H1 (cell line): ENCODE results near the gene COL8A1. TPM values are rescaled to one million over a fixed set of nuclear protein-coding genes. Genes with fewer than 3 reads are reported as not detected.

Experiments
- CTCF ChIA-PET: fragments of 300-600 bp; sonication (Branson Sonifier 250); formaldehyde crosslinking; loops from one replicate; lab custom pipeline; 2021; ENCODE audit not compliant: partially characterized antibody; lab: Charles Lee
- POLR2A ChIA-PET: fragments of 300-600 bp; sonication (Branson Sonifier 250); formaldehyde crosslinking; loops from one replicate; lab custom pipeline; 2021; ENCODE audit warnings: inconsistent platforms; ENCODE audit not compliant: partially characterized antibody; lab: Charles Lee
- DNase-seq, 2 experiments: peaks; one replicate each; pipeline versions ENCODE4 v3.0.0 to v3.0.0-alpha.2; 2010 to 2022; ENCODE audit warnings: low spot score in 2 of 2, low read depth in 1 of 2, mixed read lengths in 1 of 2
- FAIRE-seq: peaks from 2 replicates; lab custom pipeline; 2011; peaks lifted over from hg19 to GRCh38; lab: Jason Lieb, UNC
- H2AFZ ChIP-seq: 2 replicates; pipeline ENCODE4 v1.8.1; 2012; ENCODE audit warnings: low read length, inconsistent platforms
- H2AK5ac ChIP-seq: 2 replicates; pipeline ENCODE4 v1.6.1; 2013; ENCODE audit warnings: low read depth, low read length
- H2BK120ac ChIP-seq: replicated peaks from 2 replicates; pipeline ENCODE3; 2013; ENCODE audit warnings: low read depth, low read length, inconsistent platforms
- H2BK12ac ChIP-seq: 2 replicates; pipeline ENCODE4 v1.6.1; 2013; ENCODE audit warnings: low read depth, low read length
- H2BK15ac ChIP-seq: 2 replicates; pipeline ENCODE4 v1.6.1; 2013; ENCODE audit warnings: low read length
- H2BK20ac ChIP-seq: 2 replicates; pipeline ENCODE4 v1.6.1; 2013; ENCODE audit warnings: low read length
- H2BK5ac ChIP-seq: 2 replicates; pipeline ENCODE4 v1.6.1; 2013; ENCODE audit warnings: low read depth, low read length
- H3K14ac ChIP-seq: 2 replicates; pipeline ENCODE4 v1.6.1; 2013; ENCODE audit warnings: inconsistent platforms; ENCODE audit not compliant: insufficient read length
- H3K18ac ChIP-seq: 2 replicates; pipeline ENCODE4 v1.6.1; 2013; ENCODE audit warnings: low read length; ENCODE audit errors: extremely low read depth
- H3K23ac ChIP-seq: 2 replicates; pipeline ENCODE4 v1.6.1; 2013; ENCODE audit warnings: inconsistent platforms; ENCODE audit not compliant: insufficient read length
- H3K23me2 ChIP-seq: 2 replicates; pipeline ENCODE4 v1.6.1; 2013; ENCODE audit warnings: low read depth, low read length
- H3K27ac ChIP-seq: 2 replicates; pipeline ENCODE4 v1.6.1; 2011; ENCODE audit warnings: low read depth, low read length, inconsistent platforms
- H3K27me3 ChIP-seq, 4 experiments: replicated peaks in 1 of 4; 1 replicate in 1 of 4; 2 replicates in 3 of 4; pipeline versions ENCODE4 v1.6.1 to v1.8.1; 2011 to 2013; ENCODE audit warnings: low read length in 3 of 4, mild to moderate bottlenecking in 3 of 4, inconsistent platforms in 2 of 4, mixed read lengths in 2 of 4, moderate library complexity in 1 of 4; ENCODE audit not compliant: control insufficient read depth in 3 of 4, insufficient read depth in 3 of 4; ENCODE audit errors: extremely low read depth in 1 of 4
- H3K36me3 ChIP-seq, 4 experiments: 2 replicates each; pipeline versions ENCODE4 v1.6.1 to v1.8.1; 2011 to 2013; ENCODE audit warnings: mild to moderate bottlenecking in 4 of 4, low read length in 3 of 4, moderate library complexity in 2 of 4, control low read depth in 1 of 4, inconsistent platforms in 1 of 4; ENCODE audit not compliant: insufficient read depth in 4 of 4, control insufficient read depth in 2 of 4
- H3K4ac ChIP-seq: replicated peaks from 2 replicates; pipeline ENCODE3; 2013; ENCODE audit warnings: low read length, low read depth, mixed read lengths, inconsistent platforms; ENCODE audit not compliant: insufficient read length
- H3K4me1 ChIP-seq, 4 experiments: replicated peaks in 1 of 4; 1 replicate in 1 of 4; 2 replicates in 3 of 4; pipeline versions ENCODE4 v1.6.1 to v1.8.1; 2011 to 2013; ENCODE audit warnings: low read length in 3 of 4, inconsistent platforms in 2 of 4, mixed read lengths in 1 of 4; ENCODE audit not compliant: insufficient read depth in 4 of 4, control insufficient read depth in 3 of 4
- H3K4me2 ChIP-seq, 2 experiments: 2 replicates each; pipeline versions ENCODE4 v1.6.1 to v1.8.1; 2011 to 2013; ENCODE audit warnings: low read depth in 2 of 2, low read length in 2 of 2, control low read depth in 1 of 2, inconsistent platforms in 1 of 2, mild to moderate bottlenecking in 1 of 2; ENCODE audit not compliant: insufficient read depth in 1 of 2
- H3K4me3 ChIP-seq, 4 experiments: fragments of 200-600, 300-600 bp in 1 of 4; sonication (generic), shearing (Covaris generic), sonication (Bioruptor Twin) in 1 of 4; 2 replicates each; pipeline versions ENCODE4 v1.5.1 to v1.8.1; 2011 to 2016; ENCODE audit warnings: low read length in 4 of 4, low read depth in 3 of 4, control low read depth in 2 of 4, inconsistent platforms in 2 of 4, mild to moderate bottlenecking in 2 of 4, mixed read lengths in 1 of 4, moderate library complexity in 1 of 4; ENCODE audit not compliant: insufficient read depth in 2 of 4; ENCODE audit errors: extremely low read depth in 1 of 4
- H3K56ac ChIP-seq: replicated peaks from 2 replicates; pipeline ENCODE3; 2013; ENCODE audit warnings: low read depth, mild to moderate bottlenecking, mixed read lengths, low read length, inconsistent platforms; ENCODE audit not compliant: insufficient read length
- H3K79me1 ChIP-seq: 2 replicates; pipeline ENCODE4 v1.6.1; 2013; ENCODE audit warnings: low read depth, low read length, control low read depth
- H3K79me2 ChIP-seq, 2 experiments: 2 replicates each; pipeline versions ENCODE4 v1.6.1 to v1.8.1; 2012 to 2013; ENCODE audit warnings: low read length in 2 of 2, mild to moderate bottlenecking in 2 of 2, inconsistent platforms in 1 of 2; ENCODE audit not compliant: insufficient read depth in 2 of 2, control insufficient read depth in 1 of 2
- H3K9ac ChIP-seq, 4 experiments: replicated peaks in 1 of 4; 1 replicate in 1 of 4; 2 replicates in 3 of 4; pipeline versions ENCODE4 v1.6.1 to v1.8.1; 2011 to 2013; ENCODE audit warnings: low read depth in 3 of 4, low read length in 3 of 4, control low read depth in 2 of 4, mild to moderate bottlenecking in 2 of 4, moderate library complexity in 2 of 4, inconsistent platforms in 1 of 4; ENCODE audit errors: extremely low read depth in 1 of 4
- H3K9me3 ChIP-seq, 2 experiments: 2 replicates each; pipeline versions ENCODE4 v1.6.1 to v1.8.1; 2012 to 2013; ENCODE audit warnings: mild to moderate bottlenecking in 2 of 2, moderate library complexity in 2 of 2, control low read depth in 1 of 2, inconsistent platforms in 1 of 2, low read depth in 1 of 2, low read length in 1 of 2, mixed read lengths in 1 of 2; ENCODE audit not compliant: insufficient read depth in 2 of 2
- H4K20me1 ChIP-seq, 2 experiments: replicated peaks in 1 of 2; 2 replicates each; pipeline versions ENCODE3 to v1.8.1; 2011 to 2013; ENCODE audit warnings: inconsistent platforms in 2 of 2, low read length in 2 of 2, mild to moderate bottlenecking in 1 of 2; ENCODE audit not compliant: insufficient read depth in 2 of 2, control insufficient read depth in 1 of 2
- H4K5ac ChIP-seq: 2 replicates; pipeline ENCODE4 v1.6.1; 2013; ENCODE audit warnings: low read length, low read depth, mixed read lengths, inconsistent platforms; ENCODE audit not compliant: insufficient read length
- H4K8ac ChIP-seq: 2 replicates; pipeline ENCODE4 v1.8.0; 2013; ENCODE audit warnings: mild to moderate bottlenecking, moderate library complexity, low read length, inconsistent platforms; ENCODE audit not compliant: insufficient read depth; ENCODE audit errors: extremely low read depth
- H4K91ac ChIP-seq: replicated peaks from 2 replicates; pipeline ENCODE3; 2013; ENCODE audit warnings: low read length, mixed read lengths, inconsistent platforms; ENCODE audit not compliant: insufficient read length
- CREB1 ChIP-seq: IDR thresholded peaks from 2 replicates; pipeline ENCODE4 v1.6.1; 2012; ENCODE audit warnings: inconsistent platforms
- EZH2 ChIP-seq: fragments of 200-600 bp; sonication (generic); IDR thresholded peaks from 2 replicates; pipeline ENCODE4 v1.7.1; 2012; ENCODE audit warnings: low read depth, mild to moderate bottlenecking, moderate library complexity, low read length, inconsistent platforms; ENCODE audit not compliant: severe bottlenecking
- HDAC2 ChIP-seq, 2 experiments: fragments of 300-600 bp in 1 of 2; sonication (generic) in 1 of 2; IDR thresholded peaks; 2 replicates each; pipeline ENCODE4 v1.6.1; 2011 to 2012; ENCODE audit warnings: low read depth in 2 of 2, low read length in 2 of 2, mild to moderate bottlenecking in 2 of 2, moderate library complexity in 2 of 2, borderline replicate concordance in 1 of 2, inconsistent platforms in 1 of 2
- HDAC6 ChIP-seq: IDR thresholded peaks from one replicate; pipeline ENCODE4 v1.7.1; 2012; ENCODE audit warnings: low read depth, mild to moderate bottlenecking, inconsistent platforms, low read length, moderate library complexity
- JUND ChIP-seq: IDR thresholded peaks from 2 replicates; pipeline ENCODE4 v1.6.1; 2011; ENCODE audit warnings: mild to moderate bottlenecking, improper control_type of control experiment, low read length
- SAP30 ChIP-seq: fragments of 300-600 bp; sonication (generic); IDR thresholded peaks from 2 replicates; pipeline ENCODE4 v1.7.1; 2012; ENCODE audit warnings: low read length, moderate library complexity, mild to moderate bottlenecking, inconsistent platforms; ENCODE audit not compliant: insufficient read depth, insufficient replicate concordance
- SP1 ChIP-seq: IDR thresholded peaks from 2 replicates; pipeline ENCODE4 v1.6.1; 2011; ENCODE audit warnings: low read depth, low read length
- TAF1 ChIP-seq: IDR thresholded peaks from 2 replicates; pipeline ENCODE4 v1.6.1; 2011; ENCODE audit warnings: mild to moderate bottlenecking, low read depth, low read length
- WGBS, 2 experiments: shearing (Covaris generic) in 1 of 2; methylation state at CpG; one replicate each; pipeline versions ENCODE4 v1.1.6 to v1.1.7; 2013 to 2015; ENCODE audit warnings: low lambda C conversion rate in 2 of 2, mixed read lengths in 2 of 2, inconsistent platforms in 1 of 2, low coverage in 1 of 2, missing lambda C conversion rate in 1 of 2; ENCODE audit not compliant: insufficient replicate concordance in 2 of 2, insufficient coverage in 1 of 2, insufficient read length in 1 of 2; ENCODE audit errors: extremely low coverage in 1 of 2, missing lambda C conversion rate in 1 of 2; 5-methylcytosine and 5-hydroxymethylcytosine counted together
- polyA plus RNA-seq, 7 experiments: library from polyadenylated mRNA; depleted of rRNA in 3 of 7; stranded (reverse) in 5 of 7; unstranded in 2 of 7; fragments of >200 nt in 5 of 7; fragments of 200-250 nt in 2 of 7; gene quantifications; 1 replicate in 5 of 7; 2 replicates in 1 of 7; 4 replicates in 1 of 7; pipeline versions ENCODE4 v1.2.1 to v1.2.3, GENCODE V29; 2011 to 2013; ENCODE audit warnings: missing spikeins in 2 of 7, mixed read lengths in 2 of 7
- total RNA-seq: library from RNA; stranded (reverse); fragmentation: NEBNext Ultra II Directional; extraction: Animal tissue kit (Norgen Biotek cat#: 25700); gene quantifications from 2 replicates; pipeline ENCODE4 v1.2.1, GENCODE V29; 2021

COL8A1 gene
- total and polyA plus RNA-seq, 2 of the 8 experiments (the other 6 are each of a cell fraction or from before 2014, with no cell fraction given) = 0.21 to 1.2 TPM

DNA sequence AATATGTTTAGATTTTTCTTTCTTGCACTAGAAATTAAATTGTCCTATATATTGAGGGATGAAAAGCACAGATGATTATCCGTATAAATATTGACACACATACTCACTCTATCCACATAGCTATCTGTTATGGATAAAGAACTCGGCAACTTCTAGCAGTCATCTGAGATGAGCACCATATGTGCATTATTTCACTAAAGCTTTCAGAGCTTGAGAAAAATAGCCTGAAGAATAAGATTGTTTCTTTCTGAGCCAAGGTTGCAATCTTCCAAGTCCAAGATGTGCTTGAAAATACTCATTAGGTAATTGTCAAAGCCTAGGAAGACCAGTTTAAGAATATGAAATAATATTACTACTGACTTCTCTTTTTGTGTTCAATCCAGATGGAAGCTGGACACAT lies 40.5 kb downstream of the COL8A1 start:
- no peak for FAIRE-seq

More for the DNA sequence above, 40.5 kb downstream of the COL8A1 start:
- Histone ChIP-seq H3K14ac (no peak overlapping the region), H3K36me3 (no peaks in the 10 kb centered on the region), H4K91ac (no peak overlapping the region), H3K9ac (no peak overlapping the region), H3K4me2 (no peak overlapping the region), H3K56ac (no peak overlapping the region), H2AFZ (no peak overlapping the region), H3K27ac (no peak overlapping the region), H3K4ac (no peak overlapping the region), H2BK120ac (no peak overlapping the region), H4K20me1 (no peaks in the 10 kb centered on the region), H3K4me1 (peaks cover 0 to 3% (median 0%) of the 10 kb centered on the region in 4 experiments; a peak in 1 of 7 replicates), H2BK5ac (no peak overlapping the region), H3K27me3 (no peaks in the 10 kb centered on the region), H2BK15ac (no peak overlapping the region), H3K18ac (no peak overlapping the region), H3K79me1 (no peaks in the 10 kb centered on the region), H2BK12ac (no peak overlapping the region), H2BK20ac (no peak overlapping the region), H4K5ac (no peak overlapping the region), H2AK5ac (no peak overlapping the region), H3K23ac (no peak overlapping the region), H3K79me2 (no peaks in the 10 kb centered on the region), H3K9me3 (no peaks in the 10 kb centered on the region), H4K8ac (no peak overlapping the region), H3K23me2 (no peaks in the 10 kb centered on the region), H3K4me3 (no peak overlapping the region)
- WGBS, 2 experiments = 86% methylated on average over 2 of the region's 2 CpGs; no CpG with 5 or more reads in 1 of the 2 experiments
- TF ChIP-seq SP1 (no peak), HDAC6 (no peak), JUND (no peak), EZH2 (no peak), HDAC2 (IDR thresholded peaks at IDR 0.05; ENCODE audit: borderline replicate concordance in 1 of 2, low read depth in 2 of 2, low read length in 2 of 2) (no peak), SAP30 (no peak), CREB1 (no peak), TAF1 (no peak)
- CTCF ChIA-PET = interaction anchor here (0.8 kb wide), 1 partner anchor 9 kb away, joined by 4 read pairs; no protein-coding TSS in a partner anchor
- no peak for DNase-seq
- POLR2A ChIA-PET = no interaction called here
